HAP-1 (cell line): ENCODE measurements around the gene WDR7.

ENCODE experiments used
- DNase-seq, 2 experiments: peaks; one replicate each; pipeline ENCODE4 v3.0.0-alpha.2; 2016 to 2020; ENCODE audit warnings: low spot score in 2 of 2
- H3K27me3 ChIP-seq: fragments of 250-450 bp; sonication (Bioruptor Pico); 2 replicates; pipeline ENCODE4 v1.5.1; 2020; ENCODE audit warnings: low read depth, mild to moderate bottlenecking, moderate library complexity
- H3K36me3 ChIP-seq: fragments of 250-450 bp; sonication (Bioruptor Pico); replicated peaks from 2 replicates; pipeline ENCODE4 v1.5.1; 2020; ENCODE audit warnings: mild to moderate bottlenecking
- H3K4me1 ChIP-seq: fragments of 250-450 bp; sonication (Bioruptor Pico); 2 replicates; pipeline ENCODE4 v1.5.1; 2020; ENCODE audit warnings: mild to moderate bottlenecking
- H3K4me3 ChIP-seq: fragments of 250-450 bp; sonication (Bioruptor Pico); 2 replicates; pipeline ENCODE4 v1.5.1; 2020; ENCODE audit warnings: mild to moderate bottlenecking, moderate library complexity
- H3K9me3 ChIP-seq: fragments of 250-450 bp; sonication (Bioruptor Pico); 2 replicates; pipeline ENCODE4 v1.5.1; 2020; ENCODE audit warnings: mild to moderate bottlenecking, moderate library complexity
- in situ Hi-C: fragments of 300-500 bp; cut with MboI; formaldehyde crosslinking; loops from 3 replicates; pipeline ENCODE4 v1.14.3; 2020; ENCODE audit warnings: low sequenced_read_pairs, inconsistent platforms, mixed read lengths

The WDR7 gene

GRCh38 chr18:57062178-57062577 lies 411.0 kb downstream of the WDR7 start:
- Histone ChIP-seq H3K4me3 (no peak overlapping the region), H3K4me1 (no peaks in the 10 kb centered on the region), H3K36me3 (no peaks in the 10 kb centered on the region), H3K27me3 (no peaks in the 10 kb centered on the region), H3K9me3 (no peaks in the 10 kb centered on the region)
- no peak for DNase-seq
- in situ Hi-C loops = no loop called here

DNA sequence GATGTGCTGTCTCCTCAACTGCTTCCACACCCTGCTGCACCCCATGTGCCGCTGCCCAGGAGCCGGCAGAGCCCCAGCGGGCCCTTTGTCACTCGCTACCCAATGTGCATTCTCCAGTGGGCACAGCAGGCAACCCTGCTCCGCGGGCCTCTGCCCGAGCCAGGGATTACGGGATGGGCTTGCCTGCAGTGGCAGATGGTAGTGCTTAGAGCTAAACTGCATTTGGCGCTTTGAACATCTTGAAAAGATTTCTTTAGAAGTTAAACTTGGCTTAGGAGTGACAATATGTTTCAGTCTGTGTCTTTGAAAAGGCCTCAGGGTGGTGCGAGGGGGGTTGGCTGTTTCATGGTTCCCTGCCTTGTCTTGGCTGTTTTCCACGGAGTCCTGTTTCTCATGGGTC lies 411.7 kb downstream of the WDR7 start:
- Histone ChIP-seq H3K9me3 (no peaks in the 10 kb centered on the region), H3K27me3 (no peaks in the 10 kb centered on the region), H3K4me3 (no peak overlapping the region), H3K36me3 (no peaks in the 10 kb centered on the region), H3K4me1 (no peaks in the 10 kb centered on the region)
- in situ Hi-C loops = no loop called here
- DNase-seq = no peak

- H3K9me3 ChIP-seq = no peaks in the 10 kb centered on the region
- in situ Hi-C loops = no loop called here
- H3K27me3 ChIP-seq = no peaks in the 10 kb centered on the region
- H3K4me3 ChIP-seq = no peak overlapping the region
- no peaks in the 10 kb centered on the region for H3K36me3 ChIP-seq
- DNase-seq = no peak
- no peaks in the 10 kb centered on the region for H3K4me1 ChIP-seq
Observed at GRCh38 chr18:57063601-57064103, 412.5 kb downstream of the WDR7 start.

GRCh38 chr18:57073501-57074187 lies 422.5 kb downstream of the WDR7 start:
- no peaks in the 10 kb centered on the region for H3K4me1 ChIP-seq
- no peak overlapping the region for H3K4me3 ChIP-seq
- in situ Hi-C loops = no loop called here
- no peaks in the 10 kb centered on the region for H3K9me3 ChIP-seq
- no peaks in the 10 kb centered on the region for H3K27me3 ChIP-seq
- no peaks in the 10 kb centered on the region for H3K36me3 ChIP-seq
- no peak for DNase-seq

DNA sequence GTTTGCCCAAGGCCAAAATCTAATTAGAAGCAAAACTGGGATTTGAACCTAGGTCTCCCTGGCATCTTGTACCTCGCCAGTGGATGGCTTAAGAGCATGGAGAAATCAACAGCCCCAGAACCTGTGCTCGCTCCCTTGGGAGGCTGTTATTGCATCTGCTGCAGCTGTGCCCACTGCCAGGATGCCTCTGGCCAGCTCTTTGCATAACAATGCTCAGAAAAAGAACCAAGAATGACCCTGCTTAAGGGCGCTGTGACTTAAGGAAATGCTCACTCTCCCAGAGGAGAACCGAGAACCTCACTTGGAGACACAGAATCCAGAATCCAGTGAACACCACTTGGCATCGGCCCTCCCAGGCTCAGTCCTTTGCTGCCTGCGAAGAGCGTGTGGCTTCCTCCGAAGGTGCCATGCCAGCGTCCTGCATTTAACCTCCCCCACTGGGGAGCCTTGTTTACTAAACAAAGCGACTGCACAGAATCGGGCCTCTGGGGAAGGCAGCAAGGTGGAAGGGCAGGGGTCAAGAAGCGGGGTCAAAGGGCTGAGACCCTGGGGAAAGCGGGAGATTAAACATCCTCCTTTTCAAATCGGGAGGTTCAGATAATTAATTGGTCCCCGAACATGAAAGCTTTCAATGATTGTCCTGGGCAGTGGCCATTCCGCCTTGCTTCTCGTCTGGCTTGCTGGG lies 424.7 kb downstream of the WDR7 start:
- no peak overlapping the region for H3K4me3 ChIP-seq
- H3K4me1 ChIP-seq = no peaks in the 10 kb centered on the region
- in situ Hi-C loops = no loop called here

GRCh38 chr18:57077005-57077765 lies 426.0 kb downstream of the WDR7 start:
- Histone ChIP-seq H3K27me3 (no peaks in the 10 kb centered on the region), H3K36me3 (no peaks in the 10 kb centered on the region), H3K9me3 (no peaks in the 10 kb centered on the region), H3K4me1 (no peaks in the 10 kb centered on the region), H3K4me3 (no peak overlapping the region)
- no peak for DNase-seq
- in situ Hi-C loops = no loop called here

More for the DNA sequence above, 424.7 kb downstream of the WDR7 start:
- H3K27me3 ChIP-seq = no peaks in the 10 kb centered on the region
- H3K9me3 ChIP-seq = no peaks in the 10 kb centered on the region
- DNase-seq = no peak
- H3K36me3 ChIP-seq = no peaks in the 10 kb centered on the region

- no peaks in the 10 kb centered on the region for H3K36me3 ChIP-seq
- no peaks in the 10 kb centered on the region for H3K4me1 ChIP-seq
- H3K9me3 ChIP-seq = no peaks in the 10 kb centered on the region
- in situ Hi-C loops = no loop called here
- no peak overlapping the region for H3K4me3 ChIP-seq
- no peaks in the 10 kb centered on the region for H3K27me3 ChIP-seq
- DNase-seq = no peak
Observed at GRCh38 chr18:57077786-57078552, 426.8 kb downstream of the WDR7 start.

GRCh38 chr18:57078614-57079013 lies 427.5 kb downstream of the WDR7 start:
- no peak for DNase-seq
- Histone ChIP-seq H3K4me3 (no peak overlapping the region), H3K27me3 (no peaks in the 10 kb centered on the region), H3K36me3 (no peaks in the 10 kb centered on the region), H3K4me1 (no peaks in the 10 kb centered on the region), H3K9me3 (no peaks in the 10 kb centered on the region)
- in situ Hi-C loops = no loop called here

- DNase-seq = no peak
- in situ Hi-C loops = no loop called here
- no peaks in the 10 kb centered on the region for H3K27me3 ChIP-seq
- H3K4me3 ChIP-seq = no peak overlapping the region
- no peaks in the 10 kb centered on the region for H3K36me3 ChIP-seq
- H3K4me1 ChIP-seq = no peaks in the 10 kb centered on the region
- no peaks in the 10 kb centered on the region for H3K9me3 ChIP-seq
Observed at GRCh38 chr18:57080479-57080878, 429.3 kb downstream of the WDR7 start.

GRCh38 chr18:57081899-57082298 lies 430.7 kb downstream of the WDR7 start:
- Histone ChIP-seq H3K4me1 (no peaks in the 10 kb centered on the region), H3K4me3 (no peak overlapping the region), H3K27me3 (no peaks in the 10 kb centered on the region), H3K36me3 (no peaks in the 10 kb centered on the region), H3K9me3 (no peaks in the 10 kb centered on the region; the same call in 1 of the 2 replicates)
- no peak for DNase-seq
- in situ Hi-C loops = no loop called here

DNA sequence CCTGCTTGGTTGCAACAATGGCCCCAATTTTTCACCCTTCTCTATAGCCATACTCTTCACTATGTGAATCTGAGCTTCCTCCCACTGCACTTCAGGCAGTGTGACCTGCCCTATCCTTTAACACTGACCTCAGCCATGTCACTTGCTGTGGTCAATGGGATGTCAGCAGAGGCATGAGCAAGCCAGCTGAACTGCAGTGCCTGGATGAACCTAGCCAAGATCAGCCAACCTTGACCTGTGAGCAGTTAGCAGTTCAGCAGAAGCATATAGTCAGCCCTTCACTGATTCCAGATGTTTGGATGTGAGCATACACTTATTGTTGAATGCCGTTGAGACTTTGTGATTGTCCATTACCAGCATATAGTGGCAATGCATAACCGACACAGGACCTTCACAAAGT lies 432.3 kb downstream of the WDR7 start:
- Histone ChIP-seq H3K27me3 (no peaks in the 10 kb centered on the region), H3K36me3 (no peaks in the 10 kb centered on the region), H3K9me3 (no peaks in the 10 kb centered on the region; the same call in 1 of the 2 replicates), H3K4me1 (peaks cover 5% of the 10 kb centered on the region; the same call in 1 of the 2 replicates), H3K4me3 (no peak overlapping the region)
- in situ Hi-C loops = no loop called here
- DNase-seq = no peak

DNA sequence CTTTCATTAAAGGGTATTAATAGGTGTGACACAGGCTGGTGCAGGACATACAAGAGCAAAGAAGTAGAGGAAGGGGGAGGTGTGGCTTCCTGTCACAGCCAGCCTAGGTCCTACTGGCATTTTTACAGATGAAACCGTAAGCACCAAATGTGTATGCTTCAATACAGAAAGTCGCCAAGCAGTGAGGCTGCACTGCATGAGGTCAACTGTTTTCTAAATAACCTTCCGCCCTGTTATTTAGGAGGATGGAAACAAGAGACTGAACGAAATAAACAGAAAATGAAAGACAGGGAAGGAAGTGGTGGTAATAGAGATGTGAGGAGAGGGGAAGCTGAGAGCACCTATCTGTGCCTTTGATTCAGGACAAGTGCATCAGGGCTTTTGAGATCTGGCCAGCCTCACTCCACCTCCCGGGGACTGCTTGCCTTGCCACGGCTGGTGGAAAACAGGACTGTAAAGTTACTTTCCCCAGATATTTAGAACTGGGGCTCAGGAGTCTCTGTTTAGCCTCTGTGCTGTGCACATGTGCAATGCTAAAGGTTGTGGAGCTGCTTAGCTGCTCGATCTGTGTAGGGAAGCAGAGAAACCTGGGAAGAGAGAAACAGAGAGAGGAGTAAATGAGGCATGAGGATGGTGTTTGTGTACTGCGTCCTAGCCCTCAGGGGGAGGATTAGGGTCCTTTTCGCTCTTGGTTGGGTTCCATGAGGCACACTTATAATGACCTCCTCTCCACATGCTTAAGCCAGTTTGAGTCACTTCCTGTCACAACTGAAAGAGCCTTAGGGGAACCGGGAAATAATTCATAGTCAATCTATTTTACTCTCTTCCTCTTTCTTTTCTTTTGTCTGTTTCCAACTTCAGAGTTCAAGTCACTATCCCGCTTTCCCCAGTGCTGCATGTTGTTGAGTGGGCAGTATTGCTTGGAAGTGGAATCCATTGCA lies 433.4 kb downstream of the WDR7 start:
- no peak overlapping the region for H3K4me3 ChIP-seq
- in situ Hi-C loops = no loop called here
- no peak for DNase-seq
- H3K9me3 ChIP-seq = no peaks in the 10 kb centered on the region; the same call in 1 of the 2 replicates
- H3K36me3 ChIP-seq = no peaks in the 10 kb centered on the region
- H3K4me1 ChIP-seq = peaks cover 5% of the 10 kb centered on the region; the same call in 1 of the 2 replicates
- H3K27me3 ChIP-seq = no peaks in the 10 kb centered on the region
